ENCODE data around the gene RALGAPA1. TPM values are rescaled to one million over a fixed set of nuclear protein-coding genes. Genes with fewer than 3 reads are reported as not detected.

Gene RALGAPA1
- polyA plus RNA-seq, 3 donors from 2014 or later: 13.1 to 31.2 (median 19.8) TPM

GRCh38 chr14:35506927-35507326 lies 302.2 kb downstream of the RALGAPA1 start:
- Mint-ChIP-seq H3K27me3 (ENCODE audit: low read depth in 3 of 3) (peaks cover 0 to 7% (median 0%) of the 10 kb centered on the region in 3 donors), H3K27ac (no peak overlapping the region), H3K4me3 (no peak overlapping the region), H3K9me3 (no peaks in the 10 kb centered on the region), H3K36me3 (no peaks in the 10 kb centered on the region), H3K4me1 (no peaks in the 10 kb centered on the region)
- no peak for DNase-seq

GRCh38 chr14:35506461-35506860 lies 302.6 kb downstream of the RALGAPA1 start:
- no peaks in the 10 kb centered on the region for H3K36me3 Mint-ChIP-seq
- H3K27ac Mint-ChIP-seq: no peak overlapping the region
- DNase-seq: no peak
- no peaks in the 10 kb centered on the region for H3K4me1 Mint-ChIP-seq
- no peak overlapping the region for H3K4me3 Mint-ChIP-seq
- peaks cover 0 to 7% (median 0%) of the 10 kb centered on the region in 3 donors for H3K27me3 Mint-ChIP-seq (ENCODE audit: low read depth in 3 of 3)
- no peaks in the 10 kb centered on the region for H3K9me3 Mint-ChIP-seq

GRCh38 chr14:35504260-35504659 lies 304.8 kb downstream of the RALGAPA1 start:
- Mint-ChIP-seq H3K9me3 (peaks cover 0 to 7% (median 0%) of the 10 kb centered on the region in 6 donors), H3K4me3 (no peak overlapping the region), H3K36me3 (peaks cover 0 to 4% (median 0%) of the 10 kb centered on the region in 3 donors), H3K4me1 (no peaks in the 10 kb centered on the region), H3K27ac (no peak overlapping the region), H3K27me3 (ENCODE audit: low read depth in 3 of 3) (peaks cover 0 to 11% (median 0%) of the 10 kb centered on the region in 3 donors)
- no peak for DNase-seq

GRCh38 chr14:35503646-35504045 lies 305.4 kb downstream of the RALGAPA1 start:
- Mint-ChIP-seq H3K36me3 (peaks cover 0 to 4% (median 0%) of the 10 kb centered on the region in 3 donors), H3K27me3 (ENCODE audit: low read depth in 3 of 3) (peaks cover 0 to 14% (median 0%) of the 10 kb centered on the region in 3 donors), H3K27ac (no peak overlapping the region), H3K9me3 (peaks cover 0 to 8% (median 3%) of the 10 kb centered on the region in 6 donors), H3K4me1 (no peaks in the 10 kb centered on the region), H3K4me3 (no peak overlapping the region)
- no peak for DNase-seq

GRCh38 chr14:35499180-35499579 lies 309.9 kb downstream of the RALGAPA1 start:
- H3K4me3 Mint-ChIP-seq: no peak overlapping the region
- DNase-seq: no peak
- peaks cover 0 to 8% (median 3%) of the 10 kb centered on the region in 6 donors for H3K9me3 Mint-ChIP-seq
- no peaks in the 10 kb centered on the region for H3K4me1 Mint-ChIP-seq
- peaks cover 0 to 16% (median 0%) of the 10 kb centered on the region in 3 donors for H3K27me3 Mint-ChIP-seq (ENCODE audit: low read depth in 3 of 3)
- H3K27ac Mint-ChIP-seq: no peak overlapping the region
- peaks cover 0 to 4% (median 0%) of the 10 kb centered on the region in 3 donors for H3K36me3 Mint-ChIP-seq

- no peak for DNase-seq
- H3K27ac Mint-ChIP-seq: no peak overlapping the region
- peaks cover 0 to 3% (median 0%) of the 10 kb centered on the region in 3 donors for H3K36me3 Mint-ChIP-seq
- H3K27me3 Mint-ChIP-seq (ENCODE audit: low read depth in 3 of 3): peaks cover 0 to 32% (median 5%) of the 10 kb centered on the region in 3 donors
- H3K4me3 Mint-ChIP-seq: no peak overlapping the region
- peaks cover 0 to 23% (median 7%) of the 10 kb centered on the region in 6 donors for H3K9me3 Mint-ChIP-seq
- no peaks in the 10 kb centered on the region for H3K4me1 Mint-ChIP-seq
These were observed 313.8 kb downstream of the RALGAPA1 start for GRCh38 chr14:35495278-35495677.

- Mint-ChIP-seq H3K4me3 (no peak overlapping the region), H3K9me3 (peaks cover 0 to 18% (median 6%) of the 10 kb centered on the region in 6 donors), H3K36me3 (no peaks in the 10 kb centered on the region), H3K27ac (no peak overlapping the region), H3K4me1 (no peaks in the 10 kb centered on the region), H3K27me3 (ENCODE audit: low read depth in 3 of 3) (peaks cover 2 to 30% (median 5%) of the 10 kb centered on the region in 3 donors)
- DNase-seq: no peak
These were observed 316.5 kb downstream of the RALGAPA1 start for GRCh38 chr14:35492569-35493014.

Other genes with a start within 250 kb of the RALGAPA1 start
- gene BRMS1L, start 17.0 kb upstream of the RALGAPA1 start, polyA plus RNA-seq: 1 to 10 TPM; 1.4 to 2.7 (median 1.9) TPM